ENCODE results near the gene GAS2L2. TPM values are rescaled to one million over a fixed set of nuclear protein-coding genes. Genes with fewer than 3 reads are reported as not detected.

GAS2L2 gene
- total RNA-seq, 1 experiment from 2014 or later, result not detected

GRCh38 chr17:35761601-35762000, 8.6 kb upstream of the GAS2L2 start:
- Histone ChIP-seq H3K4me1 (ENCODE audit: insufficient read depth, low read length) (0 out of 2 replicates have a peak, but pooled peaks cover 3% of the 10 kb centered on the region), H2AFZ (ENCODE audit: low read length) (no peak overlapping the region), H3K9me3 (ENCODE audit: low read length) (no peaks in the 10 kb centered on the region), H3K27me3 (ENCODE audit: low read length) (no peaks in the 10 kb centered on the region), H4K20me1 (ENCODE audit: low read length) (no peaks in the 10 kb centered on the region), H3K36me3 (ENCODE audit: low read depth, low read length) (no peaks in the 10 kb centered on the region; the same call in 1 of the 2 replicates), H3K9me2 (replicated peaks; ENCODE audit: low read length) (no peaks in the 10 kb centered on the region), H3K4me3 (ENCODE audit: low read length) (no peak overlapping the region), H3F3A (ENCODE audit: low read length, unreplicated experiment) (no peaks in the 10 kb centered on the region), H3K4me2 (ENCODE audit: low read length) (no peak overlapping the region), H3K27ac (ENCODE audit: low read length) (no peak overlapping the region), H3K79me2 (ENCODE audit: low read length) (no peaks in the 10 kb centered on the region), H3K9ac (ENCODE audit: low read length) (no peak overlapping the region)
- BruUV-seq (replicated peaks), result no TSS peak
- intact Hi-C loops (cut with micrococcal nuclease), result no loop called here
- ChIA-PET POLR2A (ENCODE audit: unreplicated experiment) (no interaction called here), CTCF (no interaction called here)
- TF ChIP-seq, protein P1, sequence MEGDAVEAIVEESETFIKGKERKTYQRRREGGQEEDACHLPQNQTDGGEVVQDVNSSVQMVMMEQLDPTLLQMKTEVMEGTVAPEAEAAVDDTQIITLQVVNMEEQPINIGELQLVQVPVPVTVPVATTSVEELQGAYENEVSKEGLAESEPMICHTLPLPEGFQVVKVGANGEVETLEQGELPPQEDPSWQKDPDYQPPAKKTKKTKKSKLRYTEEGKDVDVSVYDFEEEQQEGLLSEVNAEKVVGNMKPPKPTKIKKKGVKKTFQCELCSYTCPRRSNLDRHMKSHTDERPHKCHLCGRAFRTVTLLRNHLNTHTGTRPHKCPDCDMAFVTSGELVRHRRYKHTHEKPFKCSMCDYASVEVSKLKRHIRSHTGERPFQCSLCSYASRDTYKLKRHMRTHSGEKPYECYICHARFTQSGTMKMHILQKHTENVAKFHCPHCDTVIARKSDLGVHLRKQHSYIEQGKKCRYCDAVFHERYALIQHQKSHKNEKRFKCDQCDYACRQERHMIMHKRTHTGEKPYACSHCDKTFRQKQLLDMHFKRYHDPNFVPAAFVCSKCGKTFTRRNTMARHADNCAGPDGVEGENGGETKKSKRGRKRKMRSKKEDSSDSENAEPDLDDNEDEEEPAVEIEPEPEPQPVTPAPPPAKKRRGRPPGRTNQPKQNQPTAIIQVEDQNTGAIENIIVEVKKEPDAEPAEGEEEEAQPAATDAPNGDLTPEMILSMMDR (conservative IDR thresholded peaks at IDR 0.05; ENCODE audit: low read depth, low read length), result no peak
- no peak for TF ChIP-seq EZH2 (IDR thresholded peaks at IDR 0.05; ENCODE audit: low read length, unreplicated experiment)
- TF ChIP-seq EZH2phosphoT487 (IDR thresholded peaks at IDR 0.05; ENCODE audit: borderline replicate concordance, low read length), result no peak
- no peak for ATAC-seq
- no peak for DNase-seq

DNA sequence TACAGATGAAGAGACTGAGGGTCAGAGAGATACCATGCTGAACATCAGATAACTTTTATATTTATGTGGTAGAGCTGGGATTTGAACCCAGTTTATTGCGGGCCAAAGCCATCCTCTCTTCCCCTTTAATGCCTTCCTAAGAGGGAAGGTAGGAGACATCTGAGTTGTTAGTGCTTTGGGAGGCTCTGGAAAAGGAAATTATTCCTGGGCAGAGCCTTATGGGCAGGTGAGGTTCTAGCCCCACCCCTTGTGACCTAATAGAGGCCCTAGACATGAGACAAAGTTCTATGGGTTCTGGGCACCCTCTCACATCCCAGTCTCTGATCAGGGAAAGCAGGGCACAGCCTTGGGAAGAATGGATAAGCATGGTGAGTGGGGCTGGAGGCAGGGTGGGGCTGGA, 7.5 kb upstream of the GAS2L2 start, which contains the start of gene C17orf50:
Gene C17orf50, plus strand, starts transcription at position 301 of the 400 bp plus-strand sequence. Its CDS starts 55 bp downstream, at position 356.
- intact Hi-C loops (cut with micrococcal nuclease), result no loop called here
- H3K9me3 ChIP-seq (ENCODE audit: low read length), result no peaks in the 10 kb centered on the region
- ATAC-seq (no peak), DNase-seq (no peak)
- TF ChIP-seq EZH2phosphoT487 (IDR thresholded peaks at IDR 0.05; ENCODE audit: borderline replicate concordance, low read length), result no peak
- TF ChIP-seq, protein P1 (conservative IDR thresholded peaks at IDR 0.05; ENCODE audit: low read depth, low read length), result no peak
- TF ChIP-seq EZH2 (IDR thresholded peaks at IDR 0.05; ENCODE audit: low read length, unreplicated experiment), result no peak
- no peaks in the 10 kb centered on the region for H3K79me2 ChIP-seq (ENCODE audit: low read length)
- no peak within 1 kb of the TSS for H2AFZ ChIP-seq (ENCODE audit: low read length)
- H3K9ac ChIP-seq (ENCODE audit: low read length), result no peak within 1 kb of the TSS
- H3K36me3 ChIP-seq (ENCODE audit: low read depth, low read length), result no peaks in the 10 kb centered on the region; the same call in 1 of the 2 replicates
- H3K4me3 ChIP-seq (ENCODE audit: low read length), result no peak within 1 kb of the TSS
- no TSS peak for BruUV-seq (replicated peaks)
- 0 out of 2 replicates have a peak, but pooled peaks cover 3% of the 10 kb centered on the region for H3K4me1 ChIP-seq (ENCODE audit: insufficient read depth, low read length)
- POLR2A ChIA-PET (ENCODE audit: unreplicated experiment), result no interaction called here
- no peaks in the 10 kb centered on the region for H3K27me3 ChIP-seq (ENCODE audit: low read length)
- no peaks in the 10 kb centered on the region for H4K20me1 ChIP-seq (ENCODE audit: low read length)
- no peaks in the 10 kb centered on the region for H3K9me2 ChIP-seq (replicated peaks; ENCODE audit: low read length)
- H3K4me2 ChIP-seq (ENCODE audit: low read length), result no peak within 1 kb of the TSS
- CTCF ChIA-PET, result no interaction called here
- H3F3A ChIP-seq (ENCODE audit: low read length, unreplicated experiment), result no peaks in the 10 kb centered on the region
- H3K27ac ChIP-seq (ENCODE audit: low read length), result no peak within 1 kb of the TSS

GRCh38 chr17:35757243-35757642, 4.2 kb upstream of the GAS2L2 start:
- Histone ChIP-seq H3K9me3 (ENCODE audit: low read length) (no peaks in the 10 kb centered on the region), H3K79me2 (ENCODE audit: low read length) (no peaks in the 10 kb centered on the region), H4K20me1 (ENCODE audit: low read length) (no peaks in the 10 kb centered on the region), H3K9ac (ENCODE audit: low read length) (no peak overlapping the region), H3K4me3 (ENCODE audit: low read length) (no peak overlapping the region), H2AFZ (ENCODE audit: low read length) (no peak overlapping the region), H3K36me3 (ENCODE audit: low read depth, low read length) (no peaks in the 10 kb centered on the region), H3K9me2 (replicated peaks; ENCODE audit: low read length) (no peaks in the 10 kb centered on the region), H3F3A (ENCODE audit: low read length, unreplicated experiment) (no peaks in the 10 kb centered on the region), H3K4me1 (ENCODE audit: insufficient read depth, low read length) (no peaks in the 10 kb centered on the region), H3K27me3 (ENCODE audit: low read length) (no peaks in the 10 kb centered on the region), H3K4me2 (ENCODE audit: low read length) (no peak overlapping the region), H3K27ac (ENCODE audit: low read length) (no peak overlapping the region)
- no peak for ATAC-seq
- intact Hi-C loops (cut with micrococcal nuclease), result no loop called here
- ChIA-PET CTCF (no interaction called here), POLR2A (ENCODE audit: unreplicated experiment) (no interaction called here)
- no TSS peak for BruUV-seq (replicated peaks)
- TF ChIP-seq EZH2phosphoT487 (IDR thresholded peaks at IDR 0.05; ENCODE audit: borderline replicate concordance, low read length) (no peak), EZH2 (IDR thresholded peaks at IDR 0.05; ENCODE audit: low read length, unreplicated experiment) (no peak)
- TF ChIP-seq, protein P1 (conservative IDR thresholded peaks at IDR 0.05; ENCODE audit: low read depth, low read length), result no peak
- DNase-seq, result no peak
